Mesenchymal stem cell (in vitro differentiated cells and primary cell): ENCODE data around the gene PKN1. TPM values are rescaled to one million over a fixed set of nuclear protein-coding genes. Genes with fewer than 3 reads are reported as not detected.

ENCODE experiments used
- DNase-seq: peaks from one replicate; pipeline ENCODE4 v3.0.0-alpha.2; 2013
- H2AFZ ChIP-seq: one replicate; pipeline ENCODE4 v1.6.1; 2013; ENCODE audit warnings: low read depth, mild to moderate bottlenecking, control low read depth, inconsistent platforms, low read length, moderate library complexity
- H2AK5ac ChIP-seq: 2 replicates; pipeline ENCODE4 v1.6.1; 2013; ENCODE audit warnings: low read length, moderate library complexity, mild to moderate bottlenecking, inconsistent platforms; ENCODE audit not compliant: severe bottlenecking
- H2BK120ac ChIP-seq: one replicate; pipeline ENCODE4 v1.6.1; 2013; ENCODE audit warnings: low read depth, mild to moderate bottlenecking, inconsistent platforms, low read length, moderate library complexity
- H2BK12ac ChIP-seq, 2 experiments: one replicate each; pipeline ENCODE4 v1.6.1; 2013; ENCODE audit warnings: inconsistent platforms in 2 of 2, low read length in 2 of 2, mild to moderate bottlenecking in 2 of 2, moderate library complexity in 2 of 2, control low read depth in 1 of 2
- H2BK15ac ChIP-seq: one replicate; pipeline ENCODE4 v1.6.1; 2013; ENCODE audit warnings: mild to moderate bottlenecking, low read depth, inconsistent platforms; ENCODE audit not compliant: poor library complexity, severe bottlenecking
- H2BK5ac ChIP-seq: 2 replicates; pipeline ENCODE4 v1.6.1; 2013; ENCODE audit warnings: low read depth, mild to moderate bottlenecking, low read length, control low read depth, inconsistent platforms; ENCODE audit not compliant: poor library complexity, severe bottlenecking
- H3K14ac ChIP-seq, 2 experiments: one replicate each; pipeline ENCODE4 v1.6.1; 2013; ENCODE audit warnings: inconsistent platforms in 2 of 2, low read length in 2 of 2, control low read depth in 1 of 2, mild to moderate bottlenecking in 1 of 2, moderate library complexity in 1 of 2
- H3K18ac ChIP-seq, 2 experiments: one replicate each; pipeline ENCODE4 v1.6.1; 2013; ENCODE audit warnings: inconsistent platforms in 2 of 2, low read length in 2 of 2, control low read depth in 1 of 2, low read depth in 1 of 2, mild to moderate bottlenecking in 1 of 2
- H3K23ac ChIP-seq, 2 experiments: one replicate each; pipeline ENCODE4 v1.6.1; 2013; ENCODE audit warnings: inconsistent platforms in 2 of 2, low read length in 2 of 2, mild to moderate bottlenecking in 2 of 2, moderate library complexity in 2 of 2, control low read depth in 1 of 2
- H3K27ac ChIP-seq: 2 replicates; pipeline ENCODE4 v1.5.1; 2013; ENCODE audit warnings: mild to moderate bottlenecking, moderate library complexity, low read length, control low read depth, inconsistent platforms; ENCODE audit not compliant: poor library complexity, severe bottlenecking
- H3K27me3 ChIP-seq, 2 experiments: 2 replicates each; pipeline versions ENCODE4 v1.6.1 to v1.7.0; 2013; ENCODE audit warnings: low read length in 2 of 2, mild to moderate bottlenecking in 2 of 2, moderate library complexity in 2 of 2, control low read depth in 1 of 2, inconsistent platforms in 1 of 2; ENCODE audit not compliant: control insufficient read depth in 1 of 2, insufficient read depth in 1 of 2
- H3K36me3 ChIP-seq, 2 experiments: 2 replicates each; pipeline versions ENCODE4 v1.6.1 to v1.7.0; 2013; ENCODE audit warnings: low read length in 2 of 2, control low read depth in 1 of 2, inconsistent platforms in 1 of 2, low read depth in 1 of 2, mild to moderate bottlenecking in 1 of 2; ENCODE audit not compliant: insufficient read depth in 2 of 2, control insufficient read depth in 1 of 2
- H3K4ac ChIP-seq, 2 experiments: one replicate each; pipeline ENCODE4 v1.6.1; 2013; ENCODE audit warnings: inconsistent platforms in 2 of 2, low read length in 2 of 2, mild to moderate bottlenecking in 2 of 2, moderate library complexity in 2 of 2, control low read depth in 1 of 2, low read depth in 1 of 2
- H3K4me1 ChIP-seq: 2 replicates; pipeline ENCODE4 v1.6.1; 2013; ENCODE audit warnings: low read depth, low read length, control low read depth; ENCODE audit not compliant: control insufficient read depth, insufficient read depth
- H3K4me2 ChIP-seq: 2 replicates; pipeline ENCODE4 v1.6.1; 2013; ENCODE audit warnings: low read length, mild to moderate bottlenecking, inconsistent platforms; ENCODE audit not compliant: poor library complexity, severe bottlenecking
- H3K4me3 ChIP-seq, 2 experiments: 2 replicates each; pipeline versions ENCODE4 v1.5.1 to v1.7.0; 2013; ENCODE audit warnings: low read length in 2 of 2, mild to moderate bottlenecking in 2 of 2, control low read depth in 1 of 2, low read depth in 1 of 2; ENCODE audit not compliant: insufficient read depth in 1 of 2
- H3K79me1 ChIP-seq: replicated peaks from 2 replicates; pipeline ENCODE4 v1.6.1; 2013; ENCODE audit warnings: mild to moderate bottlenecking, control low read depth, low read length, inconsistent platforms; ENCODE audit not compliant: poor library complexity, severe bottlenecking
- H3K9ac ChIP-seq: 2 replicates; pipeline ENCODE4 v1.7.0; 2013; ENCODE audit warnings: mild to moderate bottlenecking, low read length, moderate library complexity
- H3K9me3 ChIP-seq: 2 replicates; pipeline ENCODE4 v1.7.0; 2013; ENCODE audit warnings: mild to moderate bottlenecking, low read length; ENCODE audit not compliant: control insufficient read depth
- H4K8ac ChIP-seq: one replicate; pipeline ENCODE4 v1.6.1; 2013; ENCODE audit warnings: inconsistent platforms, mild to moderate bottlenecking, low read length, moderate library complexity
- H4K91ac ChIP-seq: one replicate; pipeline ENCODE4 v1.6.1; 2013; ENCODE audit warnings: mild to moderate bottlenecking, low read length, inconsistent platforms
- WGBS: methylation state at CpG from one replicate; pipeline ENCODE4 v1.1.7; 2013; ENCODE audit warnings: mixed read lengths; 5-methylcytosine and 5-hydroxymethylcytosine counted together
- small RNA-seq: library from polyadenylated mRNA; stranded (forward); fragments of <200 nt; extraction: miRNeasy Mini kit (QIAGEN cat#:217004); gene quantifications from one replicate; pipeline ENCODE3, GENCODE V24; 2013; ENCODE audit warnings: low read depth

The PKN1 gene

DNA sequence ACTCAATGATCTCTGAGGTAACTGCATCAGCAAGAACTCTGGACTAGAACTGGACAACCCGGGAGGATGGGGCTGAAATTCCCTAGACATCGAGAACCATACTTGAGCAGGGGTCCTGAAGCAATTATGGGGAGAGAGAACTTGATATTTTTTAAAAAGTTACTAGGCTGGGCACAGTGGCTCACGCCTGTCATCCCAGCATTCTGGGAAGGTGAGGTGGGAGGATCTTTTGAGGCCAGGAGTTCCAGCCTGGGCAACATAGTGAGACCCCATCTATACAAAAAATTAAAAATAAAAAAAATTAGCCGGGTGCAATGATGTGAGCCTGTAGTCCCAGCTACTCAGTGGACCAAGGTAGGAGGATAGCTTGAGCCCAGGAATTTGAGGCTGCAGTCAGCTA, 87.4 kb downstream of the PKN1 start:
- WGBS = 92% methylated on average over 3 of the region's 4 CpGs
- Histone ChIP-seq H2AFZ (no peak overlapping the region), H3K18ac (no peak overlapping the region), H2AK5ac (no peak overlapping the region), H2BK120ac (no peak overlapping the region), H3K4me1 (peaks cover 23% of the 10 kb centered on the region), H3K79me1 (no peaks in the 10 kb centered on the region), H4K91ac (no peak overlapping the region), H3K27ac (peak overlapping the region; percentile 91), H2BK12ac (no peak overlapping the region), H4K8ac (no peak overlapping the region), H3K27me3 (no peaks in the 10 kb centered on the region), H2BK15ac (no peak overlapping the region), H3K4me3 (no peak overlapping the region), H2BK5ac (no peak overlapping the region), H3K4ac (no peak overlapping the region), H3K9me3 (no peaks in the 10 kb centered on the region), H3K14ac (no peak overlapping the region), H3K23ac (no peak overlapping the region), H3K36me3 (peaks cover 8 to 14% of the 10 kb centered on the region in 2 experiments), H3K9ac (peak overlapping the region; percentile 50), H3K4me2 (no peak overlapping the region)
- no peak for DNase-seq

Small RNAs within 50 kb of the gene (small RNA-seq; reads per million reads assigned to genes)
- gene SNRPGP15 = not detected
